Skeletal muscle tissue (tissue), 5 donors: ENCODE results near the gene DMAC2. TPM values are rescaled to one million over a fixed set of nuclear protein-coding genes. Genes with fewer than 3 reads are reported as not detected.
"Not testable (repeated sequence)": the region's sequence is repeated elsewhere in the genome, so short reads cannot be mapped to it uniquely, and the experiment has no call there.

ENCODE experiments used
- H3K27ac ChIP-seq: one replicate; pipeline ENCODE4 v1.7.0; 2013; ENCODE audit warnings: mild to moderate bottlenecking, low read depth, low read length, inconsistent platforms
- H3K27me3 ChIP-seq, 3 donors: one replicate each; pipeline ENCODE4 v1.7.0; 2013; ENCODE audit warnings: low read length in 3 of 3; ENCODE audit not compliant: control insufficient read depth in 3 of 3, insufficient read depth in 3 of 3
- H3K36me3 ChIP-seq, 3 donors: one replicate each; pipeline ENCODE4 v1.7.0; 2013; ENCODE audit warnings: low read length in 3 of 3; ENCODE audit not compliant: control insufficient read depth in 3 of 3, insufficient read depth in 3 of 3
- H3K4me1 ChIP-seq, 3 donors: one replicate each; pipeline ENCODE4 v1.7.0; 2013; ENCODE audit warnings: low read length in 3 of 3, mild to moderate bottlenecking in 3 of 3; ENCODE audit not compliant: control insufficient read depth in 3 of 3, insufficient read depth in 3 of 3
- H3K4me3 ChIP-seq, 3 donors: one replicate each; pipeline ENCODE4 v1.7.0; 2013; ENCODE audit warnings: low read length in 3 of 3
- H3K9ac ChIP-seq, 3 donors: one replicate each; pipeline ENCODE4 v1.7.0; 2013; ENCODE audit warnings: low read length in 3 of 3, mild to moderate bottlenecking in 3 of 3, moderate library complexity in 2 of 3, low read depth in 1 of 3
- H3K9me3 ChIP-seq, 3 donors: one replicate each; pipeline ENCODE4 v1.7.0; 2013; ENCODE audit warnings: low read length in 3 of 3; ENCODE audit not compliant: control insufficient read depth in 3 of 3
- small RNA-seq: library from RNA; depleted of rRNA; stranded (forward); fragments of <200 nt; gene quantifications from one replicate; pipeline ENCODE3, GENCODE V24; 2014
- total RNA-seq: library from RNA; depleted of rRNA; stranded (reverse); fragments of >200 nt; gene quantifications from one replicate; pipeline ENCODE4 v1.2.3, GENCODE V29; 2014
- donor health status: Osteomylitis.

Gene DMAC2
- total RNA-seq, 1 donor from 2014 or later, result 23.5 TPM

DNA sequence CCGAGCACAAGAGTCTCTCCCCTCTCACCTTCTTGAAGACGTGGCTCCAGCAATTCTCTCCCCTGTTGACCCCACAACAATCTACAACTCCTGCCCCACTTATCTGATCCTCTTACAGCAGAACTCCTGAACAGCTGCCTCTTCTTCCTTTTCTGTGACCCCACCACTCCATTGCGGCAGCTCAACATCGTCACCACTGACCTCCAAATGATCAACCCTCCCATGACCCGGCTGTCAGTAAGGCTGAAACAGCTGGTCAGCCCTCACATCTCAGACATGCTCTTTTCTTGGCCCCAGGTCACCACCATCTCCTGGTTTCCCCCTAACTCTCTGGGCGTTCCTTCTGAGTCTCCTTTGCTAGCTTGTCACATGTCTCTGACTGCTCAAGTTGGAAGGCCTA, 44.4 kb downstream of the DMAC2 start:
- Histone ChIP-seq H3K4me1 (peaks cover 13 to 28% (median 21%) of the 10 kb centered on the region in 3 donors), H3K9me3 (no peaks in the 10 kb centered on the region), H3K9ac (no peak overlapping the region), H3K36me3 (peaks cover 16 to 20% (median 17%) of the 10 kb centered on the region in 3 donors), H3K27ac (no peak overlapping the region), H3K4me3 (no peak overlapping the region), H3K27me3 (no peaks in the 10 kb centered on the region)

DNA sequence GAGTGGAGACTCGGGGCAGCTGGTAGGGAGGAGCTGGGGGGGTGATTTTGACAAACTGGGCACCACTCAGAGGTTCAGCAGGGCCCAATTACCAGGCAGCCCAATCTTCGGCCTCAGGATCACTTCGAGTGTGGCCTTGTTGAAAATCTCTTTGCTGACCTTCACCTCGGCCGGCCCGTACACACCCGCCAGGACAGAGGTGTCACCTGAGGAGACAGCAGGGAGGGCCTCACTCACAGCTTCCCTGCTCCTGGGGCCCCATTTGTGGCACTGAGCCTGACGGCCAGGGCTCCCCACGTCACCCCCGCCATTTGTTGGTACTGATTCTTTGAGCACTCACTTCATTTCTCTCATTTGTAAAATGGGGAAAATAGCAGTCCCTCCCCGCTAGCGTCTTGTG, 46.9 kb downstream of the DMAC2 start:
- H3K27me3 ChIP-seq, result no peaks in the 10 kb centered on the region
- peaks cover 7 to 18% (median 7%) of the 10 kb centered on the region in 3 donors for H3K4me1 ChIP-seq
- H3K27ac ChIP-seq, result no peak overlapping the region
- H3K36me3 ChIP-seq, result peaks cover 28 to 38% (median 34%) of the 10 kb centered on the region in 3 donors
- H3K9ac ChIP-seq, result no peak overlapping the region
- no peak overlapping the region for H3K4me3 ChIP-seq
- H3K9me3 ChIP-seq, result no peaks in the 10 kb centered on the region

DNA sequence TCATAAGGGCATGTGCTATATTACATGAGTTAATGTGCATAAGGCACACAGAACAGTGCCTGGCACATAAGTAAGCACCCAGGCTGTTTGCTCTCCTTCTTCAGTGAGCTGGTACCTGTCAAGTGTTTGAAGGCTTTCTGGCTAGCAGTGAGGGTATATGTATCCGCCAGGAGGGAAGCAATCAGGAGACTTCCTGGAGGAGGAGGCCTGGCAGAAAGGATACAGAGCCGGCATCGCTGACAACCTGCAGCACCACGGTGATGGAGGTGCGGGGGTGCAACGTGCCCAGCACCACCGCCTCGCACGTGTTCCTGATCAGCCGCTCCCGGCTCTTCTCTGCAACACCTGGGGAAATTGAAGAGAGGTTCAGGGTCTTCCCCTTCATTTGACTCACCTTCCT, 48.1 kb downstream of the DMAC2 start:
- Histone ChIP-seq H3K27ac (no peak overlapping the region), H3K9ac (no peak overlapping the region), H3K36me3 (peaks cover 30 to 48% (median 43%) of the 10 kb centered on the region in 3 donors), H3K9me3 (no peaks in the 10 kb centered on the region), H3K4me1 (peaks cover 2 to 14% (median 4%) of the 10 kb centered on the region in 3 donors), H3K4me3 (no peak overlapping the region), H3K27me3 (no peaks in the 10 kb centered on the region)

DNA sequence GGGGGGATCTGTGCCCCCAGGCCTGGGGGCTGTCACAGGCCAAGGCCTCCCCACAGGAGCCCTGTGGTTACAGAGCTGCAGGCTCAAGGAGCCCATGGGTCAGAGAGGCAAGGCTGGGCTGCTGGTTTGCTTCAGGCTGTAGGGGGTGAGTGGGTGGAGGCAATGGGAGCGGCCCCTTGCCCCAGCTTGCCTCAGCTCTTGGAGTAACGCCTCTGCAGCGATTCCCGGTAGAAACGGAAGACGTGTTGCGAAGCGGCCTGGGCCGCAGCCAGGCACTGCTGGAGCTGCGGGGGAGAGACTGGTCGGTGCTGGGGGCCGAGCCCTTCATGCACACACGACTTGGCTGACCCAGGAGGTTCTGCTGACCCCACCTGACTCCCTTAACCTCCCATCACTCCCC, 53.3 kb downstream of the DMAC2 start:
- Histone ChIP-seq H3K4me1 (no peaks in the 10 kb centered on the region), H3K36me3 (peaks cover 24 to 50% (median 47%) of the 10 kb centered on the region in 3 donors), H3K9me3 (no peaks in the 10 kb centered on the region), H3K27me3 (no peaks in the 10 kb centered on the region), H3K4me3 (no peak overlapping the region), H3K27ac (no peak overlapping the region), H3K9ac (no peak overlapping the region)

DNA sequence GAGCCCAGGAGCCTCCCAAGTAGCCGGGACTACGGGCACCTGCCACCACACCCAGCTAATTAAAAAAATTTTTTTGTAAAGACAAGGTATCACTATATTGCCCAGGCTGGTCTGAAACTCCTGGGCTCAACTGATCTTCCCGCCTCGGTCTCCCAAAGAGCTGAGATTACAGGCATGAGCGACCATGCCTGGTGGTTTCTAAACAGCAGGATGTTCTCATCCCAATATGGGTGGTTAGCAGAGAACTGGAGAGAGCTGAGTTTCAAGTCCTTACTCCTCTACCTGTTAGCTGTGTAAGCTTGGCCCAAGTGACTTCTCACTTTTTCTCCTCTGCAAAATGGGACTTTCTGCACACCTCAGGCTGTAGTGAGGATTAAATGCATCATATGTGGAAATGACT, 55.4 kb downstream of the DMAC2 start:
- peaks cover 7 to 31% (median 29%) of the 10 kb centered on the region in 3 donors for H3K36me3 ChIP-seq

DNA sequence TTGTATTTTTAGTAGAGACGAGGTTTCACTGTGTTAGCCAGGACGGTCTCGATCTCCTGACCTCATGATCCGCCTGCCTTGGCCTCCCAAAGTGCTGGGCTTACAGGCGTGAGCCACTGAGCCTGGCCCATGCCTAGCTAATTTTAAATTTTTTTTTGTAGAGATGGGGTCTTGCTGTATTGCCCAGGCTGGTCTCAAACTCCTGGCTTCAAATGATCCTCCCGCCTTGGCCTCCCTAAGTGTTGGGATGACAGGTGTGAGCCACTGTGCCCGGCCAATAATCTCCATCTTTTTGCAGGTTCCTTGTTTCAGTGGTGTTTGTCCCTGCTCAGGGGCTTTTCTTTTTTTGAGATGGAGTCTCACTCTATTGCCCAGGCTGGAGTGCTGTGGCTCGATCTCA, 58.2 kb downstream of the DMAC2 start:
- not testable (repeated sequence) for H3K36me3 ChIP-seq, H3K4me3 ChIP-seq, H3K27me3 ChIP-seq, H3K27ac ChIP-seq, H3K9me3 ChIP-seq, H3K9ac ChIP-seq
- peaks cover 0 to 11% (median 5%) of the 10 kb centered on the region in 3 donors for H3K4me1 ChIP-seq

More for the DNA sequence above, 55.4 kb downstream of the DMAC2 start:
- H3K4me1 ChIP-seq, result peaks cover 0 to 5% (median 0%) of the 10 kb centered on the region in 3 donors
- no peak overlapping the region for H3K9ac ChIP-seq
- H3K4me3 ChIP-seq, result no peak overlapping the region
- H3K27me3 ChIP-seq, result no peaks in the 10 kb centered on the region
- H3K9me3 ChIP-seq, result no peaks in the 10 kb centered on the region
- H3K27ac ChIP-seq, result no peak overlapping the region

Small RNA genes lying within 50 kb of the gene (small RNA-seq; reads per million reads assigned to genes)
- not detected for gene RF00017

Other genes starting within 250 kb of the DMAC2 start
- 1.6 TPM for gene CYP2S1, start 246.7 kb downstream of the DMAC2 start, total RNA-seq
- gene AXL, start 220.7 kb downstream of the DMAC2 start, total RNA-seq, result 35.0 TPM
- gene HNRNPUL1, start 175.5 kb downstream of the DMAC2 start, total RNA-seq, result 68.4 TPM
- gene CCDC97, start 129.7 kb downstream of the DMAC2 start, total RNA-seq, result 8.9 TPM
- 3.1 TPM for gene TGFB1, start 86.0 kb downstream of the DMAC2 start, total RNA-seq
- gene B9D2, start 75.8 kb downstream of the DMAC2 start, total RNA-seq, result 2.1 TPM
- gene TMEM91, start 63.4 kb downstream of the DMAC2 start, total RNA-seq, result 2.1 TPM
- 13.0 TPM for gene EXOSC5, start 42.6 kb downstream of the DMAC2 start, total RNA-seq
- 46.4 TPM for gene BCKDHA, start 42.1 kb downstream of the DMAC2 start, total RNA-seq
- 0.52 TPM for gene B3GNT8, start 12.5 kb downstream of the DMAC2 start, total RNA-seq
- gene ERICH4, start 3.2 kb upstream of the DMAC2 start, total RNA-seq, result not detected
- 1.6 TPM for gene CEACAM21, start 136.3 kb upstream of the DMAC2 start, total RNA-seq
- 1.0 TPM for gene CEACAM4, start 187.2 kb upstream of the DMAC2 start, total RNA-seq
- not detected for gene CEACAM7, start 248.4 kb upstream of the DMAC2 start, total RNA-seq